ENCODE measurements around the gene ZNF775. TPM values are rescaled to one million over a fixed set of nuclear protein-coding genes. Genes with fewer than 3 reads are reported as not detected.

The ZNF775 gene
- total RNA-seq = 3.7 and 4.6 TPM in 2 replicates

DNA sequence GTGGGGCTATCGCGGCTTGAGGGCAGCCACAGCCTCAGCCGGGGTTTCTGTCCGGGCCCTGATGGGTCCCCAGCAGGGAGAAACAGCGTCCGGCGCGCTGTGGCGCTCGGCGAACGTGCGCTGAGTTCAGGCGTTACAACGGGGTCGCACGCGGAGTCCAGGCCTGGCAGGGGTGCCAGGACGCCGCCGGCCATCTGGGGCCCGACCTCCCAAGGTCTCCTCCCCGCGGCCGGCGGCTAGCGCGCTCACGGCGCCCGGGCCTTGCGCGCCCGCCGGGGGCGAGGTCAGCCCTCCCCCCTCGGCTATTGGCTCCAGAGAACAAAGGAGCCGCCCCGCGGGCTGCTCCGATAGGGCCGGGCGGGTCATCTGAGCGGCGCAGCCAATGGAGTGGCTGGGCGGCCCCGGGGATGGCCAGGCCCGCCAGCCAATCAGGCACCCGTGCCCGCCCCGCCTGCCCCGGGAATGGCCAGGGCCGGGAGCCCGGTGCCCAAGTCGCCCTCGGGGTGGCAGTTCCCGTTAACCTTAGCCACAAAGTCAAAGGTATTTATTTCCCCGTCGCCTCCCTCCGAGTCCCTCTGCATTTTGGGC is at the start of gene ZNF775:
TSS of gene ZNF775 (plus strand) at position 478 of the 588 bp plus-strand sequence. CDS start 9,141 bp downstream, outside the sequence.

DNA sequence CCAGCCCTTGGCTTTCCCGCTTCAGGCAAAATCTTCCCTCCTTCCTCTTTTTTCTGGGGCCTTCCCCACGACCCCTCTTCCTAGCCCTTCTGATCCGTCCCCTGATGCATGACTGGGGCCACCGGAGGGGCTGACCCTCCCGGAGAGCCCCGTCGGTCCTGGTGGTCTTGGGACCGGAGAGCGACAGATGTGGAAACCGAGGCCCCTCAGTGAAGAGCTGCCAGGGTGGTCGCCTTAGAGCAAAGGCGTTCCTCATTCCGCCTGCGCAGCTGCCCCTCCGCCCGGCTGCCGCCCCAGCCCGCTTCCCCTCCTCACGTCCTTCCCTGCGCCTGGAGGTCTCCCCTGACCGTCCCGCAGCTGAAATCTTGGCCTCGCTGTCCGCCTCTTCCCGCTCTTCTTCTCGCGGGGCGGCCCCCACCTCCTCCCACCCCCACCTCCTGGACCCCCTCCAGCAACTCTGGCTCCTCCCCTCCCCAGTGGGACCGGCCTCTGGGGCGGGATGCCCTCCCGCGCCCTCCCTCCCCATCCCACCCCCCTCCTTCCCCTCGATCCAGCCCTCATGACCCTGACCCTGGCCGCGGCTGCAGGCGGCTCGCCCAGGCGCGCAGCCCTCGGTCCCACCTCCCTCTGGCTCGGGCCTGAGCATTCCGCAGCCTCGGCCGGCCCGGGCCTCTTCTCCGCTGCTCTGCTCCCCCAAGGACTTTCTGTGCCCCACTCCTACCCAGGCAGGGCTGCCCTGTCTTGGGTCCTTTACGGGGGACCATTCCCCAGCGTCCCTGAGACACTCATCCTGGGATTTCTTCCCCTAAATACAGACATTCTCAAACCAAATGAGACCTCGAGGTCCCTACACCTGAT is 37.6 kb upstream of the ZNF775 start, which contains the start of gene RARRES2:
TSS of gene RARRES2 (minus strand) at position 367 of the 858 bp plus-strand sequence. CDS start 1,020 bp downstream, outside the sequence.

DNA sequence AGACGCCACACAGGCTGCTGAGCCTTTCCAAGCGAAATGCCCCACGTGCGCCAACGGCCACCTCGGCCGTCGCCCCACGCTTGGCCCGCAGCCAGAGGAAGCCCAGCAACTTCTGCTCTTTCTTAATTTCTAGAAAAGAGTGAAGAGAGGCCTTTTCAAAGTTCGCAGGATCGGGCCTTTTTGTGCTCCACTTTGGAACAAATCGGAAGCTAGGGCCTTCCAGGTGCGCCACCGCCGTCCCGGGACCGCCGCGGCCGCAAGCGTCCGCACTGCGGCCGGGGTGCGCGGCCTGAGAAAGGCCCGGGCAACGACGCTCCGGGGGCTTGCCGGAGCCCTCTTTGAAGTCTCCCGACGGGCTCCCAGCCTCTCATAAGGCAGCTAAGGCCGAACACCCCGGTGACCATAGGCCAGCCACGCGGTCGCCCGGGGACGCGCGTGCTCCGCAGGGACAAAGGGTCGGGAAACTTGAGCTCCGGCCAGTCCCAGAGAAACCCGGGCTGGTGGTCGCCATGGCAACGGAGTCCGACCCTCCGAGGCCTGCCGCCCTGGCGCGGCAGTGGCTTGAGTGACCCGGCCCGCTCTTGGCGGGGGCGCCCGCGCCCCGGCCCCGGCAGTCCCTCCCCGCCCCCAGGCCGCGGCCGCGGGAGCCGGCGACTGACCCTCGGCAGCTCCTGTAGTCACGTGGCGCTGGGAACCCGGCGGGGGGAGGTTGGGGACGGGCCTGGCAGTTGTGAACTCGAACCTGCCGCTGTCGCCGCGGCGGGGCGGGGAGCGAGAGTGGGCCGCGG is 10.8 kb upstream of the ZNF775 start, which contains the start of gene REPIN1:
TSS of gene REPIN1 (plus strand) at position 727 of the 788 bp plus-strand sequence. CDS start 890 bp downstream, outside the sequence.

Other genes with a start within 250 kb of the ZNF775 start
- gene LRRC61, start 56.0 kb upstream of the ZNF775 start, total RNA-seq = 24.4 and 31.5 TPM in 2 replicates
- 2.0 and 2.8 TPM in 2 replicates for gene ACTR3C, start 55.8 kb upstream of the ZNF775 start, total RNA-seq
- not detected in 2 replicates for gene RARRES2, start 37.7 kb upstream of the ZNF775 start, total RNA-seq
- 28.5 and 36.2 TPM in 2 replicates for gene REPIN1, start 10.5 kb upstream of the ZNF775 start, total RNA-seq
- 0.19 TPM in 1 of 2 replicates, not detected in the other for gene GIMAP8, start 71.3 kb downstream of the ZNF775 start, total RNA-seq
- gene GIMAP7, start 135.5 kb downstream of the ZNF775 start, total RNA-seq = not detected in 2 replicates
- not detected in 2 replicates for gene GIMAP4, start 188.1 kb downstream of the ZNF775 start, total RNA-seq